ENCODE data around the gene ATXN10. TPM values are rescaled to one million over a fixed set of nuclear protein-coding genes. Genes with fewer than 3 reads are reported as not detected.

Gene ATXN10
- total RNA-seq: 10 to 100 TPM; 48.2 to 92.2 TPM

GRCh38 chr22:45671783-45672563 is at the start of gene ATXN10:
Gene ATXN10 (plus strand): TSS chr22:45671834. CDS start chr22:45672064, 230 bp downstream.

Small RNA genes within 50 kb of the gene (small RNA-seq; reads per million reads assigned to genes)
- gene MIR4762 (0.34 to 0.47 reads per million in 2 donors), gene RNU6-1161P (0 reads per million in 2 donors)

Other genes with a start within 250 kb of the ATXN10 start
- gene FBLN1, start 169.0 kb upstream of the ATXN10 start, total RNA-seq: 1 to 10 TPM; 2.8 to 7.7 TPM